ENCODE measurements around the gene ZNF835.

The ZNF835 gene

GRCh38 chr19:56643460-56643955 is 28.0 kb downstream of the ZNF835 start:
- no peaks in the 10 kb centered on the region for H4K20me1 ChIP-seq (ENCODE audit: insufficient read depth)
- H3K27ac ChIP-seq: no peak overlapping the region
- H3K36me3 ChIP-seq (ENCODE audit: insufficient read depth): no peaks in the 10 kb centered on the region
- no peaks in the 10 kb centered on the region; the same call in 1 of the 2 replicates for H3K27me3 ChIP-seq (ENCODE audit: insufficient read depth, low read depth)
- no peaks in the 10 kb centered on the region for H3K79me2 ChIP-seq (ENCODE audit: insufficient read depth, low read depth)
- H3K9ac ChIP-seq: no peak overlapping the region
- no peak overlapping the region for H3K4me3 ChIP-seq (IDR thresholded peaks at IDR 0.05; ENCODE audit: insufficient read depth, low read depth, low read length)
- H3K4me2 ChIP-seq: no peak overlapping the region
- H3K4me1 ChIP-seq (ENCODE audit: low read depth, poor library complexity, severe bottlenecking): no peaks in the 10 kb centered on the region
- H2AFZ ChIP-seq (ENCODE audit: low read depth): no peak overlapping the region
- TF ChIP-seq CTCF (conservative IDR thresholded peaks at IDR 0.05; ENCODE audit: low read depth, low read length): no peak

- H2AFZ ChIP-seq (ENCODE audit: low read depth): no peak within 1 kb of the TSS
- H4K20me1 ChIP-seq (ENCODE audit: insufficient read depth): no peaks in the 10 kb centered on the region
- no peak for TF ChIP-seq CTCF (conservative IDR thresholded peaks at IDR 0.05; ENCODE audit: low read depth, low read length)
- H3K27ac ChIP-seq: no peak within 1 kb of the TSS
- no peaks in the 10 kb centered on the region for H3K4me1 ChIP-seq (ENCODE audit: low read depth, poor library complexity, severe bottlenecking)
- no peak within 1 kb of the TSS for H3K4me3 ChIP-seq (IDR thresholded peaks at IDR 0.05; ENCODE audit: insufficient read depth, low read depth, low read length)
- H3K9ac ChIP-seq: no peak within 1 kb of the TSS
- no peaks in the 10 kb centered on the region for H3K36me3 ChIP-seq (ENCODE audit: insufficient read depth)
- no peaks in the 10 kb centered on the region for H3K79me2 ChIP-seq (ENCODE audit: insufficient read depth, low read depth)
- H3K27me3 ChIP-seq (ENCODE audit: insufficient read depth, low read depth): no peaks in the 10 kb centered on the region; the same call in 1 of the 2 replicates
- H3K4me2 ChIP-seq: no peak within 1 kb of the TSS
Observed at GRCh38 chr19:56642711-56643459, 28.7 kb downstream of the ZNF835 start, which contains the start of gene SMIM17. Gene SMIM17, plus strand, starts transcription at chr19:56643159. Its CDS starts 2,509 bp downstream, at chr19:56645668.

- no peak overlapping the region for H3K4me3 ChIP-seq (IDR thresholded peaks at IDR 0.05; ENCODE audit: insufficient read depth, low read depth, low read length)
- H3K79me2 ChIP-seq (ENCODE audit: insufficient read depth, low read depth): no peaks in the 10 kb centered on the region
- H3K4me1 ChIP-seq (ENCODE audit: low read depth, poor library complexity, severe bottlenecking): no peaks in the 10 kb centered on the region
- H4K20me1 ChIP-seq (ENCODE audit: insufficient read depth): no peaks in the 10 kb centered on the region
- H3K9ac ChIP-seq: no peak overlapping the region
- no peaks in the 10 kb centered on the region for H3K27me3 ChIP-seq (ENCODE audit: insufficient read depth, low read depth)
- H2AFZ ChIP-seq (ENCODE audit: low read depth): no peak overlapping the region
- H3K36me3 ChIP-seq (ENCODE audit: insufficient read depth): no peaks in the 10 kb centered on the region
- no peak overlapping the region for H3K27ac ChIP-seq
- H3K4me2 ChIP-seq: no peak overlapping the region
- no peak for TF ChIP-seq CTCF (conservative IDR thresholded peaks at IDR 0.05; ENCODE audit: low read depth, low read length)
Observed at GRCh38 chr19:56639217-56639616, 32.3 kb downstream of the ZNF835 start.

- TF ChIP-seq CTCF (conservative IDR thresholded peaks at IDR 0.05; ENCODE audit: low read depth, low read length): no peak
- no peaks in the 10 kb centered on the region for H3K36me3 ChIP-seq (ENCODE audit: insufficient read depth)
- no peaks in the 10 kb centered on the region for H3K4me1 ChIP-seq (ENCODE audit: low read depth, poor library complexity, severe bottlenecking)
- H4K20me1 ChIP-seq (ENCODE audit: insufficient read depth): no peaks in the 10 kb centered on the region
- H3K4me3 ChIP-seq (IDR thresholded peaks at IDR 0.05; ENCODE audit: insufficient read depth, low read depth, low read length): no peak overlapping the region
- no peak overlapping the region for H3K9ac ChIP-seq
- H3K27me3 ChIP-seq (ENCODE audit: insufficient read depth, low read depth): no peaks in the 10 kb centered on the region
- H3K79me2 ChIP-seq (ENCODE audit: insufficient read depth, low read depth): no peaks in the 10 kb centered on the region
- no peak overlapping the region for H2AFZ ChIP-seq (ENCODE audit: low read depth)
- H3K4me2 ChIP-seq: no peak overlapping the region
- H3K27ac ChIP-seq: no peak overlapping the region
Observed at GRCh38 chr19:56637976-56638555, 33.5 kb downstream of the ZNF835 start.

Data from KMS-11 (cell line).